Liver (tissue), 9 donors: ENCODE measurements around the gene FOXD1. TPM values are rescaled to one million over a fixed set of nuclear protein-coding genes. Genes with fewer than 3 reads are reported as not detected.

ENCODE experiments used
- DNase-seq: peaks from one replicate; pipeline ENCODE4 v3.0.0-alpha.2; 2017; ENCODE audit warnings: low spot score
- H3K27ac ChIP-seq, 2 donors: one replicate each; pipeline ENCODE4 v1.7.0; 2013; ENCODE audit warnings: inconsistent platforms in 2 of 2, low read length in 2 of 2, control low read depth in 1 of 2, low read depth in 1 of 2, mild to moderate bottlenecking in 1 of 2
- H3K27me3 ChIP-seq, 4 donors: one replicate each; pipeline versions ENCODE4 v1.6.1 to v1.7.0; 2013; ENCODE audit warnings: low read length in 3 of 4, inconsistent platforms in 1 of 4, mild to moderate bottlenecking in 1 of 4, moderate library complexity in 1 of 4; ENCODE audit not compliant: control insufficient read depth in 4 of 4, insufficient read depth in 4 of 4
- H3K36me3 ChIP-seq, 4 donors: one replicate each; pipeline versions ENCODE4 v1.6.1 to v1.7.0; 2013; ENCODE audit warnings: low read length in 3 of 4, mild to moderate bottlenecking in 3 of 4, low read depth in 1 of 4, moderate library complexity in 1 of 4; ENCODE audit not compliant: control insufficient read depth in 4 of 4, insufficient read depth in 3 of 4
- H3K4me1 ChIP-seq, 4 donors: one replicate each; pipeline versions ENCODE4 v1.6.1 to v1.7.0; 2013; ENCODE audit warnings: low read length in 3 of 4, mild to moderate bottlenecking in 3 of 4, moderate library complexity in 1 of 4; ENCODE audit not compliant: control insufficient read depth in 4 of 4, insufficient read depth in 4 of 4
- H3K4me3 ChIP-seq, 3 donors: one replicate each; pipeline versions ENCODE4 v1.6.1 to v1.7.0; 2013; ENCODE audit warnings: low read length in 3 of 3, control low read depth in 1 of 3, low read depth in 1 of 3, mild to moderate bottlenecking in 1 of 3
- H3K9ac ChIP-seq, 2 donors: one replicate each; pipeline ENCODE4 v1.7.0; 2013; ENCODE audit warnings: low read length in 2 of 2, mild to moderate bottlenecking in 2 of 2, moderate library complexity in 2 of 2, control low read depth in 1 of 2, low read depth in 1 of 2
- H3K9me3 ChIP-seq, 4 donors: one replicate each; pipeline versions ENCODE4 v1.6.1 to v1.7.0; 2013; ENCODE audit warnings: low read length in 3 of 4; ENCODE audit not compliant: control insufficient read depth in 4 of 4
- EGR1 ChIP-seq, 2 donors: IDR thresholded peaks; 2 replicates each; pipeline ENCODE4 v1.6.1; 2016 to 2018; ENCODE audit warnings: antibody characterized with exemption in 2 of 2, low read depth in 2 of 2
- FOXA1 ChIP-seq: IDR thresholded peaks from 2 replicates; pipeline ENCODE4 v1.6.1; 2016; ENCODE audit warnings: antibody characterized with exemption
- FOXA2 ChIP-seq: IDR thresholded peaks from 2 replicates; pipeline ENCODE4 v1.6.1; 2016; ENCODE audit warnings: antibody characterized with exemption
- GABPA ChIP-seq, 2 donors: IDR thresholded peaks in 1 of 2; conservative IDR thresholded peaks in 1 of 2; 2 replicates each; pipeline ENCODE4 v1.6.1; 2016; ENCODE audit warnings: antibody characterized with exemption in 2 of 2, mild to moderate bottlenecking in 1 of 2, moderate library complexity in 1 of 2
- HNF4A ChIP-seq, 2 donors: conservative IDR thresholded peaks; 2 replicates each; pipeline ENCODE4 v1.6.1; 2016; ENCODE audit warnings: antibody characterized with exemption in 2 of 2, mild to moderate bottlenecking in 2 of 2
- HNF4G ChIP-seq: IDR thresholded peaks from 2 replicates; pipeline ENCODE4 v1.6.1; 2016; ENCODE audit warnings: antibody characterized with exemption
- JUND ChIP-seq, 2 donors: IDR thresholded peaks; 2 replicates each; pipeline ENCODE4 v1.6.1; 2016; ENCODE audit warnings: antibody characterized with exemption in 2 of 2
- MAX ChIP-seq: IDR thresholded peaks from 2 replicates; pipeline ENCODE4 v1.6.1; 2016; ENCODE audit warnings: antibody characterized with exemption
- NR2F2 ChIP-seq: IDR thresholded peaks from 2 replicates; pipeline ENCODE4 v1.6.1; 2016; ENCODE audit warnings: antibody characterized with exemption
- RAD21 ChIP-seq, 2 donors: IDR thresholded peaks; 2 replicates each; pipeline ENCODE4 v1.6.1; 2016; ENCODE audit warnings: antibody characterized with exemption in 2 of 2, mild to moderate bottlenecking in 2 of 2
- RXRA ChIP-seq, 2 donors: IDR thresholded peaks; 2 replicates each; pipeline ENCODE4 v1.6.1; 2017 to 2018; ENCODE audit warnings: antibody characterized with exemption in 2 of 2, mild to moderate bottlenecking in 1 of 2
- TAF1 ChIP-seq: conservative IDR thresholded peaks from 2 replicates; pipeline ENCODE4 v1.6.1; 2016; ENCODE audit warnings: antibody characterized with exemption, mild to moderate bottlenecking
- YY1 ChIP-seq: IDR thresholded peaks from 2 replicates; pipeline ENCODE4 v1.6.1; 2016; ENCODE audit warnings: antibody characterized with exemption, mild to moderate bottlenecking
- ZBTB33 ChIP-seq: IDR thresholded peaks from 2 replicates; pipeline ENCODE4 v1.6.1; 2016; ENCODE audit warnings: antibody characterized with exemption
- WGBS: extraction: QIAGEN DNeasy Blood & Tissue Kit; methylation state at CpG from one replicate; pipeline ENCODE4 v1.1.7; 2013; 5-methylcytosine and 5-hydroxymethylcytosine counted together
- polyA plus RNA-seq, 2 donors: library from polyadenylated mRNA; stranded (reverse) in 1 of 2; unstranded in 1 of 2; fragments of 200-250 nt in 1 of 2; fragments of >200 nt in 1 of 2; fragmentation: Nextera tagmentation in 1 of 2; extraction: Ambion mirVana in 1 of 2; gene quantifications; one replicate each; pipeline versions ENCODE4 v1.2.1 to v1.2.3, GENCODE V29; 2013 to 2015
- total RNA-seq, 2 donors: library from RNA; depleted of rRNA; stranded (reverse); fragments of >200 nt; gene quantifications; one replicate each; pipeline ENCODE4 v1.2.3, GENCODE V29; 2014
- TF ChIP-seq, protein P1 (sequence below): IDR thresholded peaks from 2 replicates; pipeline ENCODE4 v1.6.1; 2016; ENCODE audit warnings: antibody characterized with exemption, mild to moderate bottlenecking
- TF ChIP-seq, protein P2 (sequence below): fragments of 150-350 bp; IDR thresholded peaks from 2 replicates; pipeline ENCODE4 v1.5.1; 2017; ENCODE audit warnings: improper control_type of control experiment, low read depth, low read length; ENCODE audit not compliant: missing input control
- donor health status: healthy.
- donor health status: healthy.
- donor health status: healthy.
- donor health status: healthy.
- donor health status: healthy.

FOXD1 gene
- total and polyA plus RNA-seq, 4 donors: not detected

GRCh38 chr5:73434907-73435306 lies 13.7 kb downstream of the FOXD1 start:
- no peaks in the 10 kb centered on the region for H3K36me3 ChIP-seq
- peaks cover 0 to 15% (median 12%) of the 10 kb centered on the region in 4 donors for H3K4me1 ChIP-seq
- no peak for DNase-seq
- 54% methylated on average over 1 of the region's 1 CpG for WGBS
- no peak overlapping the region for H3K9ac ChIP-seq
- TF ChIP-seq FOXA1 (no peak), HNF4G (no peak), MAX (no peak), JUND (IDR thresholded peaks at IDR 0.05) (no peak), HNF4A (conservative IDR thresholded peaks at IDR 0.05) (no peak), YY1 (no peak), GABPA (IDR thresholded peaks at IDR 0.05 in 1 of 2, conservative IDR thresholded peaks at IDR 0.05 in 1 of 2) (no peak), FOXA2 (no peak), RAD21 (IDR thresholded peaks at IDR 0.05) (no peak), EGR1 (IDR thresholded peaks at IDR 0.05; ENCODE audit: low read depth in 2 of 2) (no peak), TAF1 (no peak), ZBTB33 (no peak), RXRA (IDR thresholded peaks at IDR 0.05) (no peak), NR2F2 (no peak)
- TF ChIP-seq, protein P1, sequence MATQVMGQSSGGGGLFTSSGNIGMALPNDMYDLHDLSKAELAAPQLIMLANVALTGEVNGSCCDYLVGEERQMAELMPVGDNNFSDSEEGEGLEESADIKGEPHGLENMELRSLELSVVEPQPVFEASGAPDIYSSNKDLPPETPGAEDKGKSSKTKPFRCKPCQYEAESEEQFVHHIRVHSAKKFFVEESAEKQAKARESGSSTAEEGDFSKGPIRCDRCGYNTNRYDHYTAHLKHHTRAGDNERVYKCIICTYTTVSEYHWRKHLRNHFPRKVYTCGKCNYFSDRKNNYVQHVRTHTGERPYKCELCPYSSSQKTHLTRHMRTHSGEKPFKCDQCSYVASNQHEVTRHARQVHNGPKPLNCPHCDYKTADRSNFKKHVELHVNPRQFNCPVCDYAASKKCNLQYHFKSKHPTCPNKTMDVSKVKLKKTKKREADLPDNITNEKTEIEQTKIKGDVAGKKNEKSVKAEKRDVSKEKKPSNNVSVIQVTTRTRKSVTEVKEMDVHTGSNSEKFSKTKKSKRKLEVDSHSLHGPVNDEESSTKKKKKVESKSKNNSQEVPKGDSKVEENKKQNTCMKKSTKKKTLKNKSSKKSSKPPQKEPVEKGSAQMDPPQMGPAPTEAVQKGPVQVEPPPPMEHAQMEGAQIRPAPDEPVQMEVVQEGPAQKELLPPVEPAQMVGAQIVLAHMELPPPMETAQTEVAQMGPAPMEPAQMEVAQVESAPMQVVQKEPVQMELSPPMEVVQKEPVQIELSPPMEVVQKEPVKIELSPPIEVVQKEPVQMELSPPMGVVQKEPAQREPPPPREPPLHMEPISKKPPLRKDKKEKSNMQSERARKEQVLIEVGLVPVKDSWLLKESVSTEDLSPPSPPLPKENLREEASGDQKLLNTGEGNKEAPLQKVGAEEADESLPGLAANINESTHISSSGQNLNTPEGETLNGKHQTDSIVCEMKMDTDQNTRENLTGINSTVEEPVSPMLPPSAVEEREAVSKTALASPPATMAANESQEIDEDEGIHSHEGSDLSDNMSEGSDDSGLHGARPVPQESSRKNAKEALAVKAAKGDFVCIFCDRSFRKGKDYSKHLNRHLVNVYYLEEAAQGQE: no peak
- TF ChIP-seq, protein P2, sequence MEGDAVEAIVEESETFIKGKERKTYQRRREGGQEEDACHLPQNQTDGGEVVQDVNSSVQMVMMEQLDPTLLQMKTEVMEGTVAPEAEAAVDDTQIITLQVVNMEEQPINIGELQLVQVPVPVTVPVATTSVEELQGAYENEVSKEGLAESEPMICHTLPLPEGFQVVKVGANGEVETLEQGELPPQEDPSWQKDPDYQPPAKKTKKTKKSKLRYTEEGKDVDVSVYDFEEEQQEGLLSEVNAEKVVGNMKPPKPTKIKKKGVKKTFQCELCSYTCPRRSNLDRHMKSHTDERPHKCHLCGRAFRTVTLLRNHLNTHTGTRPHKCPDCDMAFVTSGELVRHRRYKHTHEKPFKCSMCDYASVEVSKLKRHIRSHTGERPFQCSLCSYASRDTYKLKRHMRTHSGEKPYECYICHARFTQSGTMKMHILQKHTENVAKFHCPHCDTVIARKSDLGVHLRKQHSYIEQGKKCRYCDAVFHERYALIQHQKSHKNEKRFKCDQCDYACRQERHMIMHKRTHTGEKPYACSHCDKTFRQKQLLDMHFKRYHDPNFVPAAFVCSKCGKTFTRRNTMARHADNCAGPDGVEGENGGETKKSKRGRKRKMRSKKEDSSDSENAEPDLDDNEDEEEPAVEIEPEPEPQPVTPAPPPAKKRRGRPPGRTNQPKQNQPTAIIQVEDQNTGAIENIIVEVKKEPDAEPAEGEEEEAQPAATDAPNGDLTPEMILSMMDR: no peak
- peaks cover 10 to 34% (median 19%) of the 10 kb centered on the region in 4 donors for H3K27me3 ChIP-seq
- no peaks in the 10 kb centered on the region for H3K9me3 ChIP-seq
- H3K4me3 ChIP-seq: no peak overlapping the region
- no peak overlapping the region for H3K27ac ChIP-seq

DNA sequence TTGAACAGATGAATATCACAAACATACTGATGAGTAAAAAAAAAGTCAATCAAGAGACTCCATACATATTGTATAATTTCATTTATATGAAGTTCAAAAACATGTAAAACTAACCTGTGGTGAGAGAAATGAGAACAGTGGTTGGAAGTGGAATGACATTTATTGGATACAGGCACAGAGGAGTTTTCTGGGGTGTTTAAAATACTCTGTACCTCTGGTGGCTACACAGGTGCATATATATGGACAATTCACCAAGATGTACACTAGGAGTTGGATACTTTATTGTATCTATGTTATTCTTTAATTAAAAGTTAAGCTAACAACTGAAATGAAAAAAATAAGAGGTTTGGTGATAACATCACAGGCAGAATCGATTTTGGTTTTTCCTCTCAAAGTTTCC lies 14.1 kb downstream of the FOXD1 start:
- Histone ChIP-seq H3K27me3 (peaks cover 10 to 34% (median 19%) of the 10 kb centered on the region in 4 donors), H3K36me3 (no peaks in the 10 kb centered on the region), H3K4me1 (peaks cover 0 to 15% (median 12%) of the 10 kb centered on the region in 4 donors), H3K27ac (no peak overlapping the region), H3K4me3 (no peak overlapping the region), H3K9ac (no peak overlapping the region), H3K9me3 (no peaks in the 10 kb centered on the region)
- no peak for DNase-seq
- WGBS: 30% methylated on average over 1 of the region's 1 CpG
- TF ChIP-seq MAX: no peak
- no peak for TF ChIP-seq JUND (IDR thresholded peaks at IDR 0.05)
